Subcutaneous adipose tissue (tissue), 4 donors: ENCODE measurements around the gene MSI2. TPM values are rescaled to one million over a fixed set of nuclear protein-coding genes. Genes with fewer than 3 reads are reported as not detected.

Experiments used
- CTCF ChIP-seq: fragments of 450-650 bp; IDR thresholded peaks from one replicate; pipeline ENCODE4 v1.5.1; 2016; ENCODE audit warnings: low read depth, mild to moderate bottlenecking, control low read depth, antibody characterized with exemption, moderate library complexity
- total RNA-seq, 4 donors: library from RNA; depleted of rRNA; stranded (reverse); fragments of >200 nt; gene quantifications; one replicate each; pipeline ENCODE4 v1.1.0, GENCODE V29; 2016

The MSI2 gene
- total RNA-seq, 4 donors from 2014 or later = 9.5 to 12.9 (median 10.9) TPM

- no peak for TF ChIP-seq CTCF
These were observed 250.4 kb downstream of the MSI2 start for GRCh38 chr17:57506774-57507127.

- TF ChIP-seq CTCF = no peak
These were observed 251.5 kb downstream of the MSI2 start for GRCh38 chr17:57507828-57508227.

GRCh38 chr17:57508671-57509070 lies 252.3 kb downstream of the MSI2 start:
- no peak for TF ChIP-seq CTCF

GRCh38 chr17:57511475-57512123 lies 255.3 kb downstream of the MSI2 start:
- TF ChIP-seq CTCF = no peak

GRCh38 chr17:57512258-57512657 lies 255.9 kb downstream of the MSI2 start:
- no peak for TF ChIP-seq CTCF

GRCh38 chr17:57512691-57513090 lies 256.4 kb downstream of the MSI2 start:
- TF ChIP-seq CTCF = no peak

- TF ChIP-seq CTCF = no peak
These were observed 257.2 kb downstream of the MSI2 start for GRCh38 chr17:57513569-57513968.
